ENCODE results near the gene MOG.

GRCh38 chr6:29671026-29671425, 14.1 kb downstream of the MOG start:
- TF ChIP-seq CTCF (conservative IDR thresholded peaks at IDR 0.05) (no peak), EZH2 (IDR thresholded peaks at IDR 0.05; ENCODE audit: low read depth) (no peak)
